Stimulated activated CD8-positive, alpha-beta memory T cell treated with anti-CD3 and anti-CD28 coated beads, Interleukin-4, amount 100 ng/mL, for 1 hour (primary cell): Measurements from ENCODE around the gene PCCB.
"Not testable (repeated sequence)": the region's sequence is repeated elsewhere in the genome, so short reads cannot be mapped to it uniquely, and the experiment has no call there.

Experiments used
- DNase-seq, 2 donors: peaks; one replicate each; pipeline ENCODE4 v3.0.0-alpha.2; 2020; ENCODE audit warnings: low read depth in 2 of 2, low spot score in 1 of 2

The PCCB gene

GRCh38 chr3:136311968-136312367, 61.8 kb downstream of the PCCB start:
- no peak for DNase-seq

GRCh38 chr3:136326316-136326715, 76.2 kb downstream of the PCCB start:
- DNase-seq, result no peak

GRCh38 chr3:136327671-136328070, 77.5 kb downstream of the PCCB start:
- no peak for DNase-seq

DNA sequence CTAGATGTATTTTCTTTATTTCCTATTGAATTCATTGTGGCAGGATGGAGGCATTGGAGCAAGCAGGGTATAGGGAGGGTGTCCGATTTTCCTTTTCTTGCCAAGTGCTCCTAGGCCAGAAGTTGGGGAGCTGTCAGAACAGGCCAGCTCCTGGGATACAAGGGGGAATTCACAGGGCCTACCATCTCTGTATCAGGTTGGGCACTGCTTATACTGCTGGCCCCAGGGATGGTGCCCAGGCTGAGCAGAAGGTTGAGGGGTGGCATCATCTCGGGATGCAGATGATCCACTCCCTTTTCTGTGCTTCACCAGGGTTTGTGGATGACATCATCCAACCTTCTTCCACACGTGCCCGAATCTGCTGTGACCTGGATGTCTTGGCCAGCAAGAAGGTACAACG, 79.5 kb downstream of the PCCB start:
- DNase-seq, result no peak

DNA sequence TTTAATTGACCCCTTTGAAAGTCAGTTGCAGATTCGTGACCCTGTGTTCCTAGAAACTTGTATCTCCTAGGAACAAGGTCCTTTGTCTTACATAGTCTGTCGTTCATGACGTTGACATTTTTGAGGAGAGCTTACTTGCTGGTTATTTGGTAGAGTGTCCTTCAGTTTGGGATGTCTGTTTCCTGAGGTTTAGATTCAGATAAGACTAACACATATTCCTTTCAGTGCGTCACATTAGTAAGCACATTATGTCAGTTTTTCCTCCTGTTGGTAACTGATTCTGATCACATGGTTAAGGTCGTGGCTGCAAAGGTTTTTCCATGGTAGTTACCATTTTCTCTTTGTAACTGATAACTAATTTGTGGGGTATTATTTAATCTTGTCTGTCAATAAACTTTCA, 80.8 kb downstream of the PCCB start:
- no peak for DNase-seq

DNA sequence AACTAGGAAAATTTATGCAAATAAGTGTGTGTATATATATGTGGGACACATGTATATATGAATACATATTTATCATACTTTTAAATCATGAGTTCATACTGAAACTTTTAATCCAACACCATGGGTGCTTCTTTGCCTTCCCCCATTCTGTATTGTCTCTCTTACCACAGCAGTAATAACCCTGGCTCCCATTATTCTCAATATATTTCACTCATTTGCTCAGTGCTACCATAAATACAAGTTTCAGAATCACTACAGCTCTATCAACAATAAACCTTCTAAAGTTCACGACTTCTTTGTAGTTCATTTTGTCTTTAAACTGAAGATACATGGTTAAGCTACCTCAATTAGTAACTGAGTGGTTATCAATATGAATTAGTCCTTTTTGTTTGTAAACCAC, 82.2 kb downstream of the PCCB start:
- no peak for DNase-seq

DNA sequence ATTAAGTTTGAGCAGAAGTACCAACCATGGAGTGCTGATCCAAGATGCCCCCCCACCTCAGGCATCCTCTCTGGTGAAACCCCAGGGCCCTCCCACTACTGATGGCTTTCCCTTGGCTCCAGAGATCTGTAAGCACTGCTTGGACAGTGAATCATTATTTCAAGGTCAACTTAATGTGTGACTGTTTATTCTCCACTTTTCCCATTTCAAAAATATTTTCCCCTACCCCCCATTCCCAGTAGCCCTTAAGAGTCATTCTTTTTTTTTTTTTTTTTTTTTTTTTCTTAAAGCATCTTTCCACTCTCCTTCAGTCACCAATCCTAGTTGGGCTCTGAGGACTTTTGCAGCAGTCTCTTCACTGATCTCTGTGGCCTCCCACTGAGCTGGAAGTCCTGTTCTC, 82.6 kb downstream of the PCCB start:
- DNase-seq, result no peak

DNA sequence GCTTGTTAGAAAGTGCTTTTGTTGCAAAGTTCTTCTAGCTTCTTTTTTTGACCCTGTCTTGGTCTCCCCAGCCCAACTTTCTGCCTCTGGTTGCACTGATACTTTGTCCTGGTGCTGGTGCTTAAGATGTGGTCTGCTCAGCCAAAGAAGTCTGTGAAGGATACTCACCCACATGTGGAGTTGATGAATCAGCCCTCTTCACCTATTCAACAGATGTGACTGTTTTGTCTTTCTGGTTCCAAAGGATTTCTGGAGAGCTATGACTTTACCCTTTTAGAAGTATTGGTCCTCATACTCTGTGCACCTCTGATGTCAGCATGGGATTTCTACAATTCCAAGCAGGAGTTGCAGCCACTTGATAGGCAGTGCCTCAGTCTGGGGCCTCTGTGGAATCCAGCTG, 84.1 kb downstream of the PCCB start:
- DNase-seq, result no peak

DNA sequence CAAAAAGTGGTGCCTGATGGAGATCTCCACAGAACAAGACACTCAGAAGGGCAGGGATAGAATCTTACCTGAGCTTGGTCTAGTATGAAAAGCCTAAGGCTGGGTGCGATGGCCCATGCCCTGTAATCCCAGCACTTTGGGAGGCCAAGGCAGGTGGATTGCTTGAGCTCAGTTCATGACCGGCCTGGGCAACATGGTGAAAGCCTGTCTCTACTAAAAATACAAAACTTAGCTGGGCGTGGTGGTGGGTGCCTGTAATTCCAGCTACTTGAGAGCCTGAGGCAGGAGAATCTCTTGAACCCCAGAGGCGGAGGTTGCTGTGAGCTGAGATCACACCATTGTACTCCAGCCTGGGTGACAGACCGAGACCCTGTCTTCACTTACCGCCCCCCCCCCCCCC, 84.6 kb downstream of the PCCB start:
- DNase-seq, result not testable (repeated sequence)

DNA sequence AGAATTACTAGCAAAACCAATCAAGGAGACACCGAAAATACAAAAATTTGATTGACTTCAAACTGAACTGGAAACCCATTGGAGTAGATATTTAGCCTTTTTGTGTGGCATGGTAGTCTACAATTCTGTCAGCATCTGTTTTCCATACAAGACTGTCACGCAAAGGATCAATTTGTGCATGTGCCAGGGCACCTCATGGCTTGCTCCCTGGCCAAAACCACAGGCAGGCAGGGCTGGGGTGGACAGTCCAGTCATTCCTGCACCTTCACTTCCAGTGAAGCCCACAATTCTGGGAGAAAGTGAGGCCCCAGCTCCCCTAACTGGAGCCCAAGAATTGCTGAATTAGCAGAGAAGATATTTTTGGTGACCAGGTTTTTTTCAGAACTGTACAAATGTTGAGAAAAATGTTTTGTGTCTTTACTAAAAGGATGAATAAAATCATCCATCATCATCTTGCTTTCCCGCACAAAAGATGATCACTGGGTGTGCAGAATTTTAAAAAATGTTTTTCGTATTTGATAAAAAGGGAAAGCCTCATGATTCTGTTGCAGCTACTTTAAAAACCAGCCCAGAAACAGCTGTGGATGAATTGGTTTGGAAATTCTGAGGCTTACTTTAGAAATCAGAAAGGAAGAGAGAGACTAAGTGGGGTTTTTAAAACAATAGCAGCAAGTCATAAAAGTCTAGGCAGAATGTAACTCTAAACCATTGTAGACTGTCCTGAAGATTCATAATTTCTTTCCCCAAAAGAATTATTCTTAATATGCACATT, 86.4 kb downstream of the PCCB start:
- no peak for DNase-seq

- no peak for DNase-seq
Observed at GRCh38 chr3:136343446-136343845, 93.3 kb downstream of the PCCB start.

DNA sequence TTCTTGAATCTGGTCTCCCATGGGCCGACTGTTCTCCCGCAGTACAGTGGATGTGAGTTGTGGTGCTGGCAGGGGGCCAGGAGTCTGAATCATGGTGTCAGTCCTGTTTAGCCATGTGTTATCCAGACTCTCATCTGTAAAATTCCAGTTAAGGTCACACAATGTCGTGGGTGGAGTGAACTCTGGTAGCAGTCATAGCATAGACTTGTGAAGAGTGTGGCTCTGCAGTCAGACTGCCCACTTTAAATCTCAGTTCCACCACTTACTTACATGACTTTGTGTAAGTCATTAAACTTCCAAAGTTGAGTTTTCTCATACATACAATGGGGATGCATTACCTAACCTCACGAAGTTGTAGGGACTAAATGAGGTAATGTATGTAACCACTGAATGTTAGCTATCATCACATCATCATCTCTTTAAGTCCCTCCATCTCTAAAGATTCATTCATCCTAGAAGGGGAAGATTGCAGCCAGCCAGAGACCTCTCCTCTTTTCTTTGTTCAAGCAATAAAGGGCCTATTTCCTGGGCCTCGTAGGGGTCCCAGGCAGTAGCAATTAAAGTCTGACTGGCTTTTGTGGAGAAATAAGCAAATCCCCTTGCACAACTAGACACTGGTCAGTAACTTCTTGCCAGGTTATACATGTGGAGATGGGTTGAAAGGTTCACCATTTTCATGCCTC, 93.9 kb downstream of the PCCB start:
- no peak for DNase-seq

GRCh38 chr3:136346486-136346885, 96.3 kb downstream of the PCCB start:
- DNase-seq, result no peak

DNA sequence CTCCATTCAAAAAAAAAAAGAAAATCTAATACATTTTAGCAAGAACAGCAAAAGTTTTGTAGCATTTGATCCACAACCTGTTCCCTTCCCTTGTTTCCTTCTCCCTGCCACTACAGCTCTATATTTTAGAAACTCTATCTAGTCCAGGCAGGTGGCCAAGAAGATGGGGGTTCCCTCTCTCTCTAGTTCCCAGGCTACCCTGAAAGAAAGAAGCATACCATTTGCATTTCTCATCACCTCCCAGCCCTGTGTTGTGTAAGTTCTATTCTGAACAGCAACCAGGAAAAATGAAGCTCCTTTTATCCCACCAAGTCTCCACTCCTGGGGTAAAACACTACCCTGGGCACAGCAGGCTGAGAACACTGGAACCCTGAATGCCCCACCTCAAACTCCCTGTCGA, 100.0 kb downstream of the PCCB start:
- DNase-seq, result no peak

DNA sequence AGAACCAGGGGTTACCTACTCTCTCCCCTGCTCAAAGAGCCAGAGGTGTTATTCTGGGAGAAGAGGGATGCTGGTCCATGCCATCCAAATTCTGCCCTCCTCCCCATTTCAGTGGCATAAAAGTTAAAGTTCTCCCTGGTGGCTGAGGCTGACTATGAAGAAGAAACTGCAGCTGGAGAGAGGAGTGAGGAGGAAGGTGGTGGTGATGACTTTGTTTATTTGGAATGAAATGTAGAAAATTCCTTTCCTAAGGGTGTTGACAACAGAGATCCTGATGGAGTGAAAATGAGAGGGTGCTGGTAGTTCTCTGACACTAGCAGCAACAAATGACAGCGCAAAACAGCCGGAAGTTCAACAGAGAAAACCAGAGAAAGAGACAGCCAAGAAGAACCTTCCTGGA, 100.4 kb downstream of the PCCB start:
- DNase-seq, result no peak

DNA sequence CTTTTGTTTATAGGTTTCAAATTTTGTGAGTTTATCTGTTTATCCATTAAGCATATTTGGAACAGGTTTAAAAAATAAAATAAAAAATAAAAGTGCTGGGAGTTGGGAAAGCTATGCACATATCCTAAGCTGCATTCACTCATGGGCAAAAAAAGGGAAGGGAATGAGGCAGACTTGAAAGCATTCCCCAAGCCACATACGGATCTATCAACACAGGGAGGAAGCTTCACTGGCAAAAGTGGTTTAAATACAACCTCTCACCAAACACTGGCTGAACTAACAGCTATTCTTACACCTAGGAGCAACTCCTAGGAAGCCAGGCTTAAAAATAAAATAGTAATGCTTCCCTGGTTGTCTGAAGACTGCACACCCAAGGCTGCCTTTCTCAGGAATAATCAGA, 101.2 kb downstream of the PCCB start:
- no peak for DNase-seq

DNA sequence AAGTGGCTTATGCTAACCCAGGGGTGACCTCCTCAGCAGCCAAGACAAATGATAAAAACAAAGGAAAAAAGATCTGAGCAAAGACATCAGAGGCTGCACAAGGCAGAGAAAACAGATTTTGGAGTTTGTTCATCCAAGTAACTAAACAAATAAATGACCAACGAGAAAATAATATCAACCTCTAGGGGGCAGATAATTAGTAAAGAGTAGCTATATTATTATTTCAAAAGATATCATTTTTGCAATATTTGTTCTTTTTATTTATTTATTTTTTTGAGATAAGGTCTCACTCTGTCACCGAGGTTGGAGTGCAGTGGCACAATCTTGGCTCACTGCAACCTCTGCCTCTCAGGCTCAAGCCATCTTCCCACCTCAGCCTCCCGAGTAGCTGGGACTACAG, 101.8 kb downstream of the PCCB start:
- no peak for DNase-seq

DNA sequence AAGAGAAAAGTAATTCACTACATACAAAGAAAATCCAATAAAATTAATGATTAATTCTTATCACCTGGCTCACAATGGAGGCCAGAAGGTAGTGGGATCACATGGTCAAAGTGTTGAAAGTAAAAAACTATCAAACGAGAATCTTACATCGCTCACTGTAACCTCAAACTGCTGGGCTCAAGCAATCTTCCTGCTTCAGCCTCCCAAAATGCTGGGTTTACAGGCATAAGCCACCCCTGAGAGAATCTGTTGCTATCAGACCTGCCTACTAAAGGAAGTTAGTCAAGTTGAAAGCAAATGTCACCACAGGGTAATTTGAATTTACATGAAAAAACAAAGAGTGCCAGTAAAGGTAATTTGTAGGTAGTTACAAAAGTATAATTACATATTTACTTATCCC, 103.3 kb downstream of the PCCB start:
- DNase-seq, result no peak

GRCh38 chr3:136366289-136366688, 116.1 kb downstream of the PCCB start:
- no peak for DNase-seq

GRCh38 chr3:136375800-136376199, 125.7 kb downstream of the PCCB start:
- DNase-seq, result not testable (repeated sequence)

GRCh38 chr3:136377508-136377907, 127.4 kb downstream of the PCCB start:
- no peak for DNase-seq

GRCh38 chr3:136378011-136378410, 127.9 kb downstream of the PCCB start:
- no peak for DNase-seq
